GM12873 (cell line): ENCODE results near the gene TFCP2.

Experiments
- CTCF ChIP-seq: IDR thresholded peaks from 2 replicates; pipeline ENCODE4 v1.5.1; 2012; ENCODE audit warnings: low read depth, mild to moderate bottlenecking, moderate library complexity, low read length, control low read depth; ENCODE audit not compliant: insufficient read depth; ENCODE audit errors: missing control alignments

TFCP2 gene

GRCh38 chr12:51216642-51217041 lies 43.7 kb upstream of the TFCP2 start:
- no peak for TF ChIP-seq CTCF

GRCh38 chr12:51214895-51215294 lies 42.0 kb upstream of the TFCP2 start:
- TF ChIP-seq CTCF = no peak

- no peak for TF ChIP-seq CTCF
Measured at GRCh38 chr12:51210690-51211395, 37.9 kb upstream of the TFCP2 start.

- TF ChIP-seq CTCF = no peak
Measured at GRCh38 chr12:51209259-51209658, 36.3 kb upstream of the TFCP2 start.

- TF ChIP-seq CTCF = no peak
Measured at GRCh38 chr12:51208016-51208660, 35.2 kb upstream of the TFCP2 start.

- no peak for TF ChIP-seq CTCF
Measured at GRCh38 chr12:51205350-51205749, 32.4 kb upstream of the TFCP2 start.

GRCh38 chr12:51202718-51203117 lies 29.8 kb upstream of the TFCP2 start:
- no peak for TF ChIP-seq CTCF
